Brain microvascular endothelial cell (primary cell): ENCODE data around the gene DVL2.
"Not testable (repeated sequence)": the region's sequence is repeated elsewhere in the genome, so short reads cannot be mapped to it uniquely, and the experiment has no call there.

Source experiments
- DNase-seq: peaks from one replicate; pipeline ENCODE4 v3.0.0-alpha.2; 2020
- H3K27ac ChIP-seq: fragments of 250-450 bp; sonication (Bioruptor Pico); 2 replicates; pipeline ENCODE4 v1.5.1; 2020; ENCODE audit warnings: mild to moderate bottlenecking, moderate library complexity
- H3K27me3 ChIP-seq: fragments of 250-450 bp; sonication (Bioruptor Pico); replicated peaks from 2 replicates; pipeline ENCODE4 v1.5.1; 2020; ENCODE audit warnings: mild to moderate bottlenecking
- H3K36me3 ChIP-seq: fragments of 250-450 bp; sonication (Bioruptor Pico); replicated peaks from 2 replicates; pipeline ENCODE4 v1.5.1; 2020; ENCODE audit warnings: mild to moderate bottlenecking
- H3K4me3 ChIP-seq: 2 replicates; pipeline ENCODE4 v1.5.1; 2011; ENCODE audit warnings: low read depth, mild to moderate bottlenecking, control low read depth, low read length, moderate library complexity
- CTCF ChIP-seq: IDR thresholded peaks from 2 replicates; pipeline ENCODE4 v1.5.1; 2011; ENCODE audit warnings: low read depth, mild to moderate bottlenecking, moderate library complexity, low read length, control low read depth, inconsistent platforms; ENCODE audit errors: missing control alignments
- in situ Hi-C: cut with HindIII; loops from 2 replicates; pipeline ENCODE4 v1.10.0; 2017; ENCODE audit warnings: low sequenced_read_pairs, low pct_ligation_motif_present

DVL2 gene

GRCh38 chr17:7248796-7249195 is 14.5 kb upstream of the DVL2 start:
- H3K27ac ChIP-seq = no peak overlapping the region
- no peak for DNase-seq
- H3K4me3 ChIP-seq = no peak overlapping the region
- peaks cover 27% of the 10 kb centered on the region for H3K36me3 ChIP-seq
- H3K27me3 ChIP-seq = no peaks in the 10 kb centered on the region
- TF ChIP-seq CTCF = no peak
- in situ Hi-C loops = no loop called here

GRCh38 chr17:7246779-7247178 is 12.5 kb upstream of the DVL2 start:
- in situ Hi-C loops = no loop called here
- Histone ChIP-seq H3K4me3 (no peak overlapping the region), H3K27me3 (no peaks in the 10 kb centered on the region), H3K36me3 (peaks cover 32% of the 10 kb centered on the region), H3K27ac (no peak overlapping the region)
- no peak for TF ChIP-seq CTCF
- no peak for DNase-seq

- H3K36me3 ChIP-seq = peaks cover 44% of the 10 kb centered on the region
- H3K4me3 ChIP-seq, DNase-seq, H3K27me3 ChIP-seq, in situ Hi-C loops, H3K27ac ChIP-seq: not testable (repeated sequence)
Measured at GRCh38 chr17:7243838-7244237, 9.5 kb upstream of the DVL2 start.

- TF ChIP-seq CTCF = no peak
- Histone ChIP-seq H3K4me3 (peak overlapping the region; percentile 96), H3K27me3 (no peaks in the 10 kb centered on the region), H3K36me3 (peaks cover 44% of the 10 kb centered on the region), H3K27ac (peak overlapping the region; percentile 94)
- in situ Hi-C loops = no loop called here
- DNase-seq = no peak
Measured at GRCh38 chr17:7243453-7243729, 9.1 kb upstream of the DVL2 start.

GRCh38 chr17:7242717-7243452 is 8.6 kb upstream of the DVL2 start:
- TF ChIP-seq CTCF = no peak
- in situ Hi-C loops = no loop called here
- Histone ChIP-seq H3K4me3 (peak overlapping the region; percentile 96), H3K36me3 (peaks cover 44% of the 10 kb centered on the region), H3K27ac (peak overlapping the region; percentile 94), H3K27me3 (no peaks in the 10 kb centered on the region)
- peak; percentile 94 for DNase-seq

- in situ Hi-C loops = no loop called here
- DNase-seq = peak; percentile 88
- Histone ChIP-seq H3K4me3 (peak within 1 kb of the TSS; percentile 96), H3K27me3 (no peaks in the 10 kb centered on the region), H3K36me3 (peaks cover 47% of the 10 kb centered on the region), H3K27ac (peak within 1 kb of the TSS; percentile 94)
- TF ChIP-seq CTCF = no peak
Measured at GRCh38 chr17:7241783-7242716, 7.7 kb upstream of the DVL2 start, which contains the start of gene GABARAP. Gene GABARAP (minus strand): TSS chr17:7242449. CDS start chr17:7242330, 119 bp downstream.
